ENCODE data around the gene GSK3B. TPM values are rescaled to one million over a fixed set of nuclear protein-coding genes. Genes with fewer than 3 reads are reported as not detected.

The GSK3B gene
- total RNA-seq, 2 donors from 2014 or later: 28.7 to 39.3 TPM

GRCh38 chr3:119774444-119774843, 319.8 kb downstream of the GSK3B start:
- Histone ChIP-seq H3K36me3 (no peaks in the 10 kb centered on the region), H3K9me3 (peaks cover 4% of the 10 kb centered on the region), H3K4me1 (ENCODE audit: control insufficient read depth in 1 of 2, low read depth in 2 of 2) (peaks cover 0 to 5% of the 10 kb centered on the region in 2 donors), H3K27me3 (replicated peaks; ENCODE audit: insufficient read depth) (no peaks in the 10 kb centered on the region), H3K27ac (no peak overlapping the region), H3K4me3 (no peak overlapping the region)
- no peak for TF ChIP-seq CTCF (IDR thresholded peaks at IDR 0.05)
- ATAC-seq (ENCODE audit: insufficient number of reproducible peaks, low FRiP score, low read depth): no peak
- DNase-seq (ENCODE audit: low spot score): no peak

Other genes with a start within 250 kb of the GSK3B start
- under 1 TPM; 0.27 to 0.35 TPM for gene GPR156, start 190.8 kb upstream of the GSK3B start, total RNA-seq

Measured in thoracic aorta (tissue), 2 donors.